ENCODE results near the gene CNN1.

GRCh38 chr19:11495481-11495880 lies 43.2 kb upstream of the CNN1 start:
- no peak for TF ChIP-seq CTCF (IDR thresholded peaks at IDR 0.05; ENCODE audit: low read depth, low read length)
- no peak for TF ChIP-seq POLR2A (IDR thresholded peaks at IDR 0.05; ENCODE audit: extremely low read depth, insufficient read length)
- TF ChIP-seq MYC (IDR thresholded peaks at IDR 0.05; ENCODE audit: low read depth, low read length) = no peak

Data from NB4 (cell line).